SW480 (cell line): ENCODE data around the gene MIER3.

Source experiments
- DNase-seq: peaks from one replicate; pipeline ENCODE4 v3.0.0-alpha.2; 2016; ENCODE audit warnings: low spot score

Gene MIER3

GRCh38 chr5:56961746-56962145, 9.8 kb upstream of the MIER3 start:
- DNase-seq = no peak

DNA sequence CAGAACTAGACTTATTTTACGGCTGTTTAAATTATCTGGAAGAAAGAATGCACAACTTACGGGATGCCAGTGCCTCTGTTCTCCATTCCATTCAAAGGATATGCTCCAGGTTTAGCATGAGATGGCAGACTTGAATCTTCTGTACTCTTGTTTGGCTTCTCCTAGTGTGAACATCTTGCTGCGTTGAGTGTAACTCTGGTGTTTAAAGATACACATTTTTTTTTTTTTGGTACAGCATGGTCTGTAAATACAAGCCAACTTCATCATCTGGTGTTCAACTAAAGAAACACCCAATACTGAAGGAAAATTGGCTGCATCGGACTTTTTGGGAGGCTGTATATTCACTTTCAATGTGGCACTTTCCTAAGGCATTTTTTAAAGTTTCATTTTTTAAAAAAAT, 7.4 kb upstream of the MIER3 start:
- no peak for DNase-seq

DNA sequence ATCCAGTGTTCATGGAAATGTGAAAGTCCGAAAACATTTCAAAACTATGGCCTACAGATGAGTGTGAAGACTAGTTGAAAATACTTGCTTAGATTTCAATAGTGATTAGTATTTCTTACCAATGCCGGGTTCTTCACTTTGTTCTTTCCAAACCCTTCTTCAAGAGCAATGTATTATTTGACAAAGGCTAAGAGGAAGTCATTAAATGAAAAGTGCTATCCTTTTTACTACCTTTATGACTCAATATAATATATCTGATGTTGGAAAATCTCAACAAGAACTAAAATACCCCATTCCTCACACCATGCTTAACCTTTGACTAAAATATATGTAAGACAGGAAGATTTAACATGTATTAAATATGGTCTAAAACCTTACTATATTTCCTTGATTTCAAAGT, 6.7 kb upstream of the MIER3 start:
- no peak for DNase-seq

GRCh38 chr5:56954262-56954661, 2.3 kb upstream of the MIER3 start:
- DNase-seq = no peak

DNA sequence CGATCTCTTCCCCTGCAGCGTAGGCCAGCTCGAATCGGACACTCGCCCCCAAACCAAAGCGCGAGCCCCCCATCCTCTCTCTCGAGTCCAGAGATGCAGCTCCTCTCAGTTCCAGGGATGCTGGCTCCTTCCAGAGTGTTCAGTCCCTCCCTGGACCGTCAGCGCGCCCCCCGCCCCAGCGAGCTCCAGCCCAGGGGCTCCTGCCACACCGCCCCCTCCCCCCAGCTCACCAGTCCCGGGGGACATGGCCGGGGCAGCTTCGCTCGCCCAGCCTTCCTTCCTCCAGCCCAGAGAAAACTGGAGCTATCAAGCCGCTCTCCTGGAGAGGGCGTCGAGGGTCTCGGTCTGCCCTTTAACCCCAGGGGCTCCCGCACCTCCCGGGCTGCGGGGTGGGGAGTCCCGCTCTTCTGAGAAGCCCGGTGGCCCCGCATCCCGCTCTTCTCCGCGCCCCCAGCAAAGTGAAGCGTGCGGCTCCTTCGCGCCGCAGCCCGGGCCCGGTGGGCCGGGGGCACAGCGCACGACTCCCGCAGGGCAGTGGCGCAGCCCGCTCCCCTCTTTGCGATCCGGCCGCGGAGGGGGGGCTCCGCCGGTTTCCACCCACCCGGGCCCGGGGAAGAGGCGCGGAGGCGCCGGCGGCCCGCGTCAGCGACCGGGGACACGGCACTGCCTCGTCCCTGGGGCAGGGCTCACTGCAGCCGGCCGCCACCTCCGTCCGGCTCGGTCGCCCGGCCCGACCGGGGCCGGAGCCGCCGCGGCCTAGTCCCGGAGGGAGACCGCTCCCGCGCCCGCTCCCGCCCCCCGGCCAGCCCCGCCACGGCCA, 587 bp downstream of the MIER3 start:
- peak; percentile 22 for DNase-seq

DNA sequence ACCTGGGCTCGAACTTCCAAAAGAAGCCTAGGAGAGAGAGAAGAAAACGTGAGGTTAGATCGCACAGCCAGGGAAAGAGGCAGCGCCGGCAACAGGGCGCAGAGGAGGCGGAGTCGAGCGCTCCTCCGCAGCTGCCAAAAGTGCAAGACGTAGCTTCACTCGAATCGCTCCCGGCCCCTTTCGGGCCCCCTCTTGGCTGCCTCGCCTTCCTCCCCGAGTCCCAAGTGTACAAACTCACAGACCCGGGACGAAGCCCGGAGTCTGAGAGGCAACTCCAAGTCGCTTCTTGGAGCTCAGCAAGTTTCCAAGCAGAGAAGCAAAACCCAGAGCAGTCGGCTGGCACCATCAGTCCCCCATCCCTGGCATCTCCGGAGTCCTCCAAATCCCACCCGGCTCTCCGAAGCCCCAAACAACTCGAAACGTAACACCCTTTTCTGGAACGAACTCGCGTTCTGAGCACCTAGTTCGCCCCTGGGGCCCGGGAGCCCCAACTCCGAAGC, 1.2 kb downstream of the MIER3 start:
- DNase-seq = peak; percentile 47

GRCh38 chr5:56947052-56947451, 4.9 kb downstream of the MIER3 start:
- DNase-seq = no peak

DNA sequence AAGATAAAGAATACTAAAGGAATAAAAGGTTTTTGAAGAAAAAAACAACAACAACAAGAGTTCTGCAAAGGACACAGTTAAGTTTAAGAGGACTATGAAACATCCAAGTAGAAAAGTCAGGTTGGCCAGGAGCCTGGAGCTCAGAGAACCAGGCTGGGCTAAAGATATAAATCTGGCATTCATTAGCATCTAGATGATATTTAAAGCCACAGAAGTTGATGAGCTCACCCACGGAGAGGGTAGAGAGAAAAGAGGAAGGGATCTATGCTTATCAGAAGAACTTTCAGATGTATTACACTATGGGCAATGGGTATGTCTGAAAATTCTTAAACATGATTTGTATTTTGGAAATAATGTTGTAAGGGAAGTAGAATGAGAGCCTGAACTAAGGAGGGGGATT, 9.9 kb downstream of the MIER3 start:
- no peak for DNase-seq

DNA sequence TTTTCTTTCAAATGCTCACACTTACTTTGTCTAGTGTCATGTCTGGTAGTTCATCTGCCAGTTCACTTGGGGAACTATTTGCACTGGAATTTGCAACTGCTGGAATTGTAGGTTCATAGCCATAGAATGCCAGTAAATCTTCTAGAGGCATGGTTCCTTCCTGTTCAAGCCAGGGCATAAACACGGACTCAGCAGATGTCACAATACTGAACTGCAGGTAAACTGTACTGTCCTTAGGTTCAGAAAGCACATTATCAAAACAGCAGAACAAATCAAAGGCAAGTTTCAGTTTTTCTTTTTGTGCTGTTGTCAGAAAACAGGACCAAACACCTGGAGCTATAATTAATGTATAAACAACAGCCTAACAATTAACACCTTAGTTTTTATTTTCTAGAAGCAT, 13.1 kb downstream of the MIER3 start:
- no peak for DNase-seq

DNA sequence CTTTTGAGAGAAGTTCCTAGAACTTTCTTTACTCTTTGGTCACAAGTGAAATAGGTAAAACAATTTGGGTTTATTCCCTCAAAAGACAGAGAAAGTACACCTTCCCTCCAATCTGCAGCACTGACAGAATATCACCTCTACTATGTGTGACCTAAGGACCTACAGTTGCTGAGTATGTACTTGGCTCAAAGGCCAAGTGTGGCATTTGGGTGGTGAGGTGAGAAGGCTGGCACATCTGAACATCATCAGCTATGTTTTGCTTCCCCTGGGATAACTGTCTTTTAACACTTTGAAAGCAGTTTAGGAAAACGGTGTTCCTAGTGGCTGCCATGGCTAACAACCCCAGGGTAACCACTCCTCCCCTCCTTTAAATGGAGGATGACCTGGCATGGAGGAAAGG, 17.6 kb downstream of the MIER3 start:
- DNase-seq = no peak

DNA sequence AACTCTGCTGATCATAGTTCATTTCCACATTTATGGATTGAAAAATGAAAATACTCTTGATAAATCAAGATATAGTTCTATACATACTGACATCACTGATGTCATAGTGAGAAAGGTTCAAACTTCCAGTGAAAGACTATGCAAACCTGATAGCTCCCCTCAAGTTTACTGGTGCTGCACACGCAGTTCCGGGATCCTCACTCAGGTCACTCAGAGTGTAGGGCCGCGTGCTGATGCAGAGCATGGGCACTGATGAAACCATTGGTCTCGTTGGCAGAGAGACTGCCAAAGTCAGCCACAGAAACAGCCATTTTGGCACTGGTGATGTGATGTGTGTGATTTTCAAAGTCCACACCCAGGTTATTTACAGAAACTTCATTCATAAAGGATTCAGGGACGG, 29.0 kb downstream of the MIER3 start:
- DNase-seq = no peak

- no peak for DNase-seq
These were observed 31.8 kb downstream of the MIER3 start for GRCh38 chr5:56919942-56920662.

DNA sequence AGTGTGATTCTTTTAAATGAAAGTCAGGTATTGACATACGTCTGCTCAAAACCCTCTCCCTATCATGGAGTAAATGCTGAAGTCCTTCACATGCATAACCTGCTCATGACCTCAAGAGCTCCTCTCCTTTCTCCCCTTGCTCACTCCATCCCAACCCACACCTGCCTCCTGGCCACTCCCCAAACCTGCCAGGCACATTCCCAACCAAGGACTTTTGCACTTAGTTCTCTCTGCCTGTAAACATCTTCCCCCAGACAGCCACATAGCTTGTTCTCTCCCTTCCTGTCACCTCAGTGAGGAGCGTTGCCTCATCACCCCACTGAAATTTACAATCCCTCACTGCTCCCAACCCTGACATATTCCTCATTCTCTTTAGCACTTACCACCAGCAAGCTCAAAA, 33.9 kb downstream of the MIER3 start:
- no peak for DNase-seq

DNA sequence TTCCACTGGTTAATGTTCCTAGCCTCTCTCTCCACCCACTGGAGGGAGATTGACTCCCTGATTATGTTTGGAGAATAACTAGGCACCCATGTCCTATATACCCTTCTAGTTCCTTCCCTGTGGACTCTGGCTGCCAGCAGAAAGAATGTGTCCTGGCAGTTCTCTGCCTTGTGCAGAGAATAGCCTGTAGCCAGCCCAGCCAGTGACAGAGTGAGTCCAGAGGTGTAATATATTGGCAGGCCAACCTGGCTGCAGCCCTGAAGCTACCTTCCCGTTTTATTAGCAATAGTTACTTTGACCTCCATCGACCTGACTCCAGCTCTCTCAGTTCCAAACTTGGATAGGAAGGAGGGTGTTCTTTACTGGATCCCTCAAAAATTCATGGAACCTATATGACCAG, 34.4 kb downstream of the MIER3 start:
- DNase-seq = no peak

GRCh38 chr5:56914678-56915077, 37.2 kb downstream of the MIER3 start:
- DNase-seq = no peak

GRCh38 chr5:56913766-56914165, 38.2 kb downstream of the MIER3 start:
- DNase-seq = no peak

GRCh38 chr5:56910210-56910965, 41.5 kb downstream of the MIER3 start:
- DNase-seq = peak; percentile 56

GRCh38 chr5:56909294-56910209, 42.4 kb downstream of the MIER3 start, which contains the start of gene SETD9:
Gene SETD9 (plus strand): TSS chr5:56909596. CDS start chr5:56909646, 50 bp downstream.
- DNase-seq = peak; percentile 96

- DNase-seq = no peak
These were observed 43.0 kb downstream of the MIER3 start for GRCh38 chr5:56908942-56909293.

- DNase-seq = peak; percentile 53
These were observed 50.9 kb downstream of the MIER3 start for GRCh38 chr5:56900858-56901578.

- no peak for DNase-seq
These were observed 51.5 kb downstream of the MIER3 start for GRCh38 chr5:56900395-56900794.
